ENCODE data around the gene MMP24OS.

GRCh38 chr20:35297155-35297554 lies 19.2 kb upstream of the MMP24OS start:
- TF ChIP-seq CTCF (IDR thresholded peaks at IDR 0.05) (no peak), POLR2A (IDR thresholded peaks at IDR 0.05) (no peak)
